Adrenal gland (tissue), 5 donors: ENCODE measurements around the gene CNTN4.

Source experiments
- POLR2A ChIP-seq, 2 donors: fragments of 450-650 bp; IDR thresholded peaks; one replicate each; pipeline ENCODE4 v1.6.1; 2017; ENCODE audit warnings: antibody characterized with exemption in 2 of 2, mild to moderate bottlenecking in 2 of 2, moderate library complexity in 1 of 2
- TF ChIP-seq, protein P1 (sequence below), 6 experiments: fragments of 450-650 bp in 4 of 6; fragments of 200-600 bp in 2 of 6; sonication (generic) in 1 of 6; IDR thresholded peaks; 1 replicate in 5 of 6; 2 replicates in 1 of 6; pipeline versions ENCODE4 v1.5.1 to v1.8.0; 2016 to 2021; ENCODE audit warnings: antibody characterized with exemption in 6 of 6, mild to moderate bottlenecking in 2 of 6, moderate library complexity in 1 of 6
- donor health status: DM: no; HTN: no; CAD: no.

- TF ChIP-seq, protein P1, sequence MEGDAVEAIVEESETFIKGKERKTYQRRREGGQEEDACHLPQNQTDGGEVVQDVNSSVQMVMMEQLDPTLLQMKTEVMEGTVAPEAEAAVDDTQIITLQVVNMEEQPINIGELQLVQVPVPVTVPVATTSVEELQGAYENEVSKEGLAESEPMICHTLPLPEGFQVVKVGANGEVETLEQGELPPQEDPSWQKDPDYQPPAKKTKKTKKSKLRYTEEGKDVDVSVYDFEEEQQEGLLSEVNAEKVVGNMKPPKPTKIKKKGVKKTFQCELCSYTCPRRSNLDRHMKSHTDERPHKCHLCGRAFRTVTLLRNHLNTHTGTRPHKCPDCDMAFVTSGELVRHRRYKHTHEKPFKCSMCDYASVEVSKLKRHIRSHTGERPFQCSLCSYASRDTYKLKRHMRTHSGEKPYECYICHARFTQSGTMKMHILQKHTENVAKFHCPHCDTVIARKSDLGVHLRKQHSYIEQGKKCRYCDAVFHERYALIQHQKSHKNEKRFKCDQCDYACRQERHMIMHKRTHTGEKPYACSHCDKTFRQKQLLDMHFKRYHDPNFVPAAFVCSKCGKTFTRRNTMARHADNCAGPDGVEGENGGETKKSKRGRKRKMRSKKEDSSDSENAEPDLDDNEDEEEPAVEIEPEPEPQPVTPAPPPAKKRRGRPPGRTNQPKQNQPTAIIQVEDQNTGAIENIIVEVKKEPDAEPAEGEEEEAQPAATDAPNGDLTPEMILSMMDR (IDR thresholded peaks at IDR 0.05): no peak
- TF ChIP-seq POLR2A (IDR thresholded peaks at IDR 0.05): no peak
Measured at GRCh38 chr3:2950159-2950558, 851.5 kb downstream of the CNTN4 start.
